PFSK-1 (cell line): ENCODE measurements around the gene MYORG.

Source experiments
- FOXP2 ChIP-seq: optimal IDR thresholded peaks from 2 replicates; pipeline ENCODE3; 2011; ENCODE audit warnings: borderline replicate concordance, control low read depth, inconsistent platforms; ENCODE audit not compliant: insufficient read depth; ENCODE audit errors: extremely low read length, extremely low read depth
- POLR2AphosphoS5 ChIP-seq: IDR thresholded peaks from 2 replicates; pipeline ENCODE4 v1.6.1; 2012; ENCODE audit warnings: low read depth, mild to moderate bottlenecking, control low read depth, low read length, moderate library complexity
- REST ChIP-seq, 2 experiments: IDR thresholded peaks; 2 replicates each; pipeline versions ENCODE4 v1.6.1 to v1.8.0; 2011 to 2012; ENCODE audit warnings: low read depth in 2 of 2, low read length in 2 of 2, control low read depth in 1 of 2, inconsistent platforms in 1 of 2, mild to moderate bottlenecking in 1 of 2, moderate library complexity in 1 of 2; ENCODE audit not compliant: insufficient read depth in 1 of 2
- SIN3A ChIP-seq: IDR thresholded peaks from 2 replicates; pipeline ENCODE4 v1.6.1; 2012; ENCODE audit warnings: mild to moderate bottlenecking, low read length, moderate library complexity, borderline replicate concordance; ENCODE audit not compliant: insufficient read depth
- TAF1 ChIP-seq: IDR thresholded peaks from 2 replicates; pipeline ENCODE4 v1.6.1; 2012; ENCODE audit warnings: low read length, control low read depth, borderline replicate concordance; ENCODE audit not compliant: insufficient read depth

DNA sequence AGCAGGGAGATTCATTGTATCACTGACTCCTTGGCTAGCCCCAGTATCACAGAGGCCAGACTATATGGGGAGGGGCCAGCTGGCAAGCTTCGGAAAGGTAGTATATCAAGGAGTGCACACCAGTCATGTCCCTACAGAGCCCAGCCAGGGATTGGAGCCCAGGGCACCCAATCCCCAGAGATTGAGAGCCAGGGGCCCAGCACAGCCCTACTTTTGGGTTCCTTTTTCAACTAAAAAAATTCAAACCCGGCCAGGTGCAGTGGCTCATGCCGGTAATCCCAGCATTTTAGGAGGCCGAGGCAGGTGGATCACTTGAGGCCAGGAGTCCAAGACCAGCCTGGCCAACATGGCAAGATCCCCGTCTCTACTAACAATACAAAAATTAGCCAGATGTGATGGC is 5.4 kb upstream of the MYORG start:
- no peak for TF ChIP-seq POLR2AphosphoS5
- TF ChIP-seq REST (IDR thresholded peaks at IDR 0.05; ENCODE audit: insufficient read depth in 1 of 2, low read depth in 2 of 2, low read length in 2 of 2), result no peak
- TF ChIP-seq TAF1, result no peak
- TF ChIP-seq SIN3A, result no peak
- TF ChIP-seq FOXP2, result no peak
